Neutrophil (primary cell): ENCODE results near the gene ADCY2.

Experiments
- H3K27ac ChIP-seq: fragments of 200-600 bp; sonication (generic); 2 replicates; pipeline ENCODE4 v1.5.1; 2016; ENCODE audit warnings: mild to moderate bottlenecking, moderate library complexity
- H3K27me3 ChIP-seq: fragments of 200-600 bp; sonication (generic); 2 replicates; pipeline ENCODE4 v1.6.0; 2016; ENCODE audit warnings: mild to moderate bottlenecking
- H3K36me3 ChIP-seq: fragments of 200-600 bp; sonication (generic); 2 replicates; pipeline ENCODE4 v1.5.1; 2017
- H3K4me1 ChIP-seq, 2 experiments: fragments of 200-600 bp in 1 of 2; sonication (generic) in 1 of 2; 1 replicate in 1 of 2; 2 replicates in 1 of 2; pipeline versions ENCODE4 v1.5.1 to v1.6.1; 2013 to 2016; ENCODE audit warnings: low read depth in 1 of 2, low read length in 1 of 2, mild to moderate bottlenecking in 1 of 2, moderate library complexity in 1 of 2; ENCODE audit not compliant: control insufficient read depth in 1 of 2, insufficient read depth in 1 of 2
- H3K4me3 ChIP-seq, 2 experiments: fragments of 200-600 bp in 1 of 2; sonication (generic) in 1 of 2; 1 replicate in 1 of 2; 2 replicates in 1 of 2; pipeline ENCODE4 v1.5.1; 2013 to 2016; ENCODE audit warnings: low read depth in 1 of 2, low read length in 1 of 2, mild to moderate bottlenecking in 1 of 2, moderate library complexity in 1 of 2
- H3K9me3 ChIP-seq: fragments of 200-600 bp; sonication (generic); 2 replicates; pipeline ENCODE4 v1.5.1; 2016
- CTCF ChIP-seq: fragments of 200-600 bp; sonication (generic); IDR thresholded peaks from 2 replicates; pipeline ENCODE4 v1.5.1; 2016; ENCODE audit warnings: antibody characterized with exemption

ADCY2 gene

GRCh38 chr5:7759257-7759871 is 363.4 kb downstream of the ADCY2 start:
- no peak for TF ChIP-seq CTCF
- Histone ChIP-seq H3K4me3 (no peak overlapping the region), H3K4me1 (peaks cover 0 to 7% of the 10 kb centered on the region in 2 experiments), H3K36me3 (no peaks in the 10 kb centered on the region), H3K9me3 (no peaks in the 10 kb centered on the region), H3K27ac (no peak overlapping the region), H3K27me3 (peaks cover 8% of the 10 kb centered on the region)

GRCh38 chr5:7759951-7760580 is 364.1 kb downstream of the ADCY2 start:
- Histone ChIP-seq H3K27me3 (peaks cover 8% of the 10 kb centered on the region), H3K4me1 (peaks cover 0 to 7% of the 10 kb centered on the region in 2 experiments), H3K27ac (no peak overlapping the region), H3K4me3 (no peak overlapping the region), H3K36me3 (no peaks in the 10 kb centered on the region), H3K9me3 (no peaks in the 10 kb centered on the region)
- TF ChIP-seq CTCF, result no peak

- Histone ChIP-seq H3K9me3 (no peaks in the 10 kb centered on the region), H3K36me3 (no peaks in the 10 kb centered on the region), H3K4me1 (peaks cover 0 to 7% of the 10 kb centered on the region in 2 experiments), H3K27ac (no peak overlapping the region), H3K4me3 (no peak overlapping the region), H3K27me3 (peaks cover 28% of the 10 kb centered on the region)
- TF ChIP-seq CTCF, result no peak
Observed at GRCh38 chr5:7762267-7762666, 366.3 kb downstream of the ADCY2 start.

GRCh38 chr5:7763621-7764072 is 367.7 kb downstream of the ADCY2 start:
- Histone ChIP-seq H3K4me1 (peaks cover 0 to 7% of the 10 kb centered on the region in 2 experiments), H3K9me3 (no peaks in the 10 kb centered on the region), H3K4me3 (no peak overlapping the region), H3K36me3 (no peaks in the 10 kb centered on the region), H3K27ac (no peak overlapping the region), H3K27me3 (peaks cover 29% of the 10 kb centered on the region)
- TF ChIP-seq CTCF, result no peak

GRCh38 chr5:7764452-7764851 is 368.5 kb downstream of the ADCY2 start:
- Histone ChIP-seq H3K4me3 (no peak overlapping the region), H3K27me3 (peaks cover 34% of the 10 kb centered on the region), H3K4me1 (peaks cover 0 to 7% of the 10 kb centered on the region in 2 experiments), H3K9me3 (no peaks in the 10 kb centered on the region), H3K36me3 (no peaks in the 10 kb centered on the region), H3K27ac (no peak overlapping the region)
- no peak for TF ChIP-seq CTCF
